ENCODE results near the gene TEAD1.

DNA sequence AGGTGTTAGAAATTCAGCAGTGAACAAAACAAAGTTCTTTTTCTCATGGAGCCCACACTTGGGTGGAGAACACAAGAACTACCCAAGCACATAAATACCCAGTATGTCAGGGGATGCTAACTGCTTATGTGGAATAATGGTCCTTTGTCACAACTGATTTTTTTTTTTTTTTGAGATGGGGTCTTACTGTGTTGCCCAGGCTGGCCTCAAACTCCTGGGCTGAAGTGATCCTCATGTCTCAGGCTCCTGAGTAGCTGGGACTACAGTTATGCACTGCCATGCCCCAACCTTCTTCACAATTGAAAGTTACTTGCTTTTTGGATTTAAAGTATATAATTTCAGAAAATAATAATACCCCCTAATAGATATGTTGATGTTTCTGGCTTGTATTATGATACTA is 212.3 kb downstream of the TEAD1 start:
- TF ChIP-seq, protein P1, sequence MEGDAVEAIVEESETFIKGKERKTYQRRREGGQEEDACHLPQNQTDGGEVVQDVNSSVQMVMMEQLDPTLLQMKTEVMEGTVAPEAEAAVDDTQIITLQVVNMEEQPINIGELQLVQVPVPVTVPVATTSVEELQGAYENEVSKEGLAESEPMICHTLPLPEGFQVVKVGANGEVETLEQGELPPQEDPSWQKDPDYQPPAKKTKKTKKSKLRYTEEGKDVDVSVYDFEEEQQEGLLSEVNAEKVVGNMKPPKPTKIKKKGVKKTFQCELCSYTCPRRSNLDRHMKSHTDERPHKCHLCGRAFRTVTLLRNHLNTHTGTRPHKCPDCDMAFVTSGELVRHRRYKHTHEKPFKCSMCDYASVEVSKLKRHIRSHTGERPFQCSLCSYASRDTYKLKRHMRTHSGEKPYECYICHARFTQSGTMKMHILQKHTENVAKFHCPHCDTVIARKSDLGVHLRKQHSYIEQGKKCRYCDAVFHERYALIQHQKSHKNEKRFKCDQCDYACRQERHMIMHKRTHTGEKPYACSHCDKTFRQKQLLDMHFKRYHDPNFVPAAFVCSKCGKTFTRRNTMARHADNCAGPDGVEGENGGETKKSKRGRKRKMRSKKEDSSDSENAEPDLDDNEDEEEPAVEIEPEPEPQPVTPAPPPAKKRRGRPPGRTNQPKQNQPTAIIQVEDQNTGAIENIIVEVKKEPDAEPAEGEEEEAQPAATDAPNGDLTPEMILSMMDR (IDR thresholded peaks at IDR 0.05): no peak
- TF ChIP-seq POLR2A (IDR thresholded peaks at IDR 0.05) (no peak), POLR2AphosphoS5 (IDR thresholded peaks at IDR 0.05) (no peak)

All from gastroesophageal sphincter (tissue), 3 donors.